Mucosa of descending colon (tissue), 3 donors: ENCODE measurements around the gene RMC1. TPM values are rescaled to one million over a fixed set of nuclear protein-coding genes. Genes with fewer than 3 reads are reported as not detected.

ENCODE experiments used
- ATAC-seq: fragments of 200-7000 bp; cut with Tn5 transposase; one replicate; pipeline ENCODE4 v1.9.1; 2020; ENCODE audit warnings: mild to moderate bottlenecking, moderate library complexity
- DNase-seq, 3 donors: peaks; one replicate each; pipeline ENCODE4 v3.0.0-alpha.2; 2020
- H3K36me3 ChIP-seq: fragments of 200-600 bp; one replicate; pipeline ENCODE4 v1.8.0; 2021; ENCODE audit warnings: low read depth, mild to moderate bottlenecking
- H3K4me1 ChIP-seq: fragments of 200-600 bp; one replicate; pipeline ENCODE4 v1.8.0; 2021; ENCODE audit warnings: low read depth, mild to moderate bottlenecking
- H3K4me3 ChIP-seq: fragments of 200-600 bp; one replicate; pipeline ENCODE4 v1.8.0; 2021; ENCODE audit warnings: mild to moderate bottlenecking
- H3K9me3 ChIP-seq: fragments of 200-600 bp; one replicate; pipeline ENCODE4 v1.8.0; 2021; ENCODE audit warnings: mild to moderate bottlenecking
- intact Hi-C, 2 donors: fragments of 100-400 bp; cut with DNase I in 1 of 2; cut with micrococcal nuclease in 1 of 2; formaldehyde crosslinking; loops; one replicate each; pipeline versions ENCODE4 v1.11.0 to v1.11.1; 2022; cut with DNase I, micrococcal nuclease
- total RNA-seq, 3 donors: library from RNA; stranded (reverse); fragmentation: NEBNext Ultra II Directional in 2 of 3; extraction: Animal tissue kit (Norgen Biotek cat#: 25700) in 2 of 3; gene quantifications; one replicate each; pipeline versions ENCODE4 v1.2.1 to v1.2.4, GENCODE V29; 2021 to 2023
- TF ChIP-seq, protein P1 (sequence below): fragments of 200-600 bp; IDR thresholded peaks from one replicate; pipeline ENCODE4 v1.8.0; 2022; ENCODE audit warnings: antibody characterized with exemption, mild to moderate bottlenecking
- donor health status: DM: no; HTN: no; CAD: no; lungs with moderate emphysema.
- donor health status: DM: no; HTN: no; CAD: no.
- donor health status: DM: no; HTN: yes; CAD: no.

The RMC1 gene
- total RNA-seq, 3 donors from 2014 or later, result 30.4 to 33.5 (median 30.5) TPM

DNA sequence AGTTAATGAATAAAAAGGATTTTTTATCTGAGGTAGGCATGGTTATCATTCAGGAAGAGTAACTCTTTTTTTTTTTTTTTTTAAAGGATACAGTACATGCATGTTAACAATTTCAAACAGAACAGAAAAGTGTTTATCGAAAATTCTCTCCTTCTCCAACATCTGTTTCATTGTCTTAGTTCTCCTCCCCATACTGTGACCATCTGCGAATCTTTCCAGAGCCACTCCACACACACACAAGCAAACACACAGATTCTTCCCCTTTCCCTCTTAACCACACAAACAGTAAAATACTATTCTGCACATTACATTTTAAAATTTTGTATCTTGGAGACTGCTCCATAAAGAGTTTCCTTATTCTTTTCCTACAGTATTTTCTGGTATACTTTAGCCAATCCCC is 45.0 kb downstream of the RMC1 start:
- no peak for DNase-seq
- Histone ChIP-seq H3K4me1 (peaks cover 4% of the 10 kb centered on the region), H3K9me3 (no peaks in the 10 kb centered on the region), H3K4me3 (no peak overlapping the region), H3K36me3 (peaks cover 9% of the 10 kb centered on the region)
- TF ChIP-seq, protein P1, sequence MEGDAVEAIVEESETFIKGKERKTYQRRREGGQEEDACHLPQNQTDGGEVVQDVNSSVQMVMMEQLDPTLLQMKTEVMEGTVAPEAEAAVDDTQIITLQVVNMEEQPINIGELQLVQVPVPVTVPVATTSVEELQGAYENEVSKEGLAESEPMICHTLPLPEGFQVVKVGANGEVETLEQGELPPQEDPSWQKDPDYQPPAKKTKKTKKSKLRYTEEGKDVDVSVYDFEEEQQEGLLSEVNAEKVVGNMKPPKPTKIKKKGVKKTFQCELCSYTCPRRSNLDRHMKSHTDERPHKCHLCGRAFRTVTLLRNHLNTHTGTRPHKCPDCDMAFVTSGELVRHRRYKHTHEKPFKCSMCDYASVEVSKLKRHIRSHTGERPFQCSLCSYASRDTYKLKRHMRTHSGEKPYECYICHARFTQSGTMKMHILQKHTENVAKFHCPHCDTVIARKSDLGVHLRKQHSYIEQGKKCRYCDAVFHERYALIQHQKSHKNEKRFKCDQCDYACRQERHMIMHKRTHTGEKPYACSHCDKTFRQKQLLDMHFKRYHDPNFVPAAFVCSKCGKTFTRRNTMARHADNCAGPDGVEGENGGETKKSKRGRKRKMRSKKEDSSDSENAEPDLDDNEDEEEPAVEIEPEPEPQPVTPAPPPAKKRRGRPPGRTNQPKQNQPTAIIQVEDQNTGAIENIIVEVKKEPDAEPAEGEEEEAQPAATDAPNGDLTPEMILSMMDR, result no peak
- intact Hi-C loops, result no loop called here
- ATAC-seq, result no peak

DNA sequence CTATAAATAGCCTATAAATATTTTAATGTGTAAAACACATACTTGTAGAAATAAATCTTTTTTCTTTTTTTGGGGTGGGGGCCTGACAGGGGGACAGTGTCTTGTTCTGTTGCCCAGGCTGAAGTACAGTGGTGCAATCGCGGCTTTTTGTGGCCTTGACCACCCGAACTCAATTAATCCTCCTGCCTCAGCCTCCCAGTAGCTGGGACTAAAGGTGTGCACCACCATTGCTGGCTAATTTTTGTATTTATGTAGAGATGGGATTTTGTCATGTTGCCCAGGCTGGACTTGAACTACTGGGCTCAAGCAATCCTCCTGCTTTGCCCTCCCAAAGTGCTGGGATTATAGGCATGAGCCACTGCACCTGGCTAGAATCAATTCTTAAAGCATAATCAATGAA is 45.4 kb downstream of the RMC1 start:
- no peak for DNase-seq

DNA sequence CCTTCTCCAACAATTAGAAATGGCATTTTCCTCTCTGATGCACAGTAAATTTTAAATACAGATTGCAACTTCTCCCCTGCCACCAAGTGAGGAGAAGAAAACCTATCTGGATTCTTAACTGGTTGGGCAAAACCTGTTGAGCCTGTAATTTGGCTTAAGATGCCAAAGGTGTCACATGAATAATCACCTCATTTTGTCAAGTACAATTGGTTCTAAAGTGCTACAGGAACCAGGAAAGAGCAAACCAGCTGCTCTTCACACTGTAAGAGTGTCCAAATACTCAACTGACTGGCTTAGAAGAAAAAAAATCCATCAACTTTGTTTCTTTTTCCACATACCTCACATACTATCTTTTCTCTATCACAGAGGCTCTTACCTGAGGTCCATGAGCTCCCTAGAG is 47.6 kb downstream of the RMC1 start:
- no peak overlapping the region for H3K4me3 ChIP-seq
- H3K4me1 ChIP-seq, result peaks cover 4% of the 10 kb centered on the region
- TF ChIP-seq, protein P1, result no peak
- H3K9me3 ChIP-seq, result no peaks in the 10 kb centered on the region
- H3K36me3 ChIP-seq, result peaks cover 18% of the 10 kb centered on the region
- ATAC-seq, result no peak
- DNase-seq, result no peak
- intact Hi-C loops, result no loop called here

More for the DNA sequence above, 45.4 kb downstream of the RMC1 start:
- Histone ChIP-seq H3K4me3 (no peak overlapping the region), H3K36me3 (peaks cover 11% of the 10 kb centered on the region), H3K9me3 (no peaks in the 10 kb centered on the region), H3K4me1 (peaks cover 4% of the 10 kb centered on the region)
- intact Hi-C loops, result no loop called here
- ATAC-seq, result no peak
- TF ChIP-seq, protein P1, result no peak

DNA sequence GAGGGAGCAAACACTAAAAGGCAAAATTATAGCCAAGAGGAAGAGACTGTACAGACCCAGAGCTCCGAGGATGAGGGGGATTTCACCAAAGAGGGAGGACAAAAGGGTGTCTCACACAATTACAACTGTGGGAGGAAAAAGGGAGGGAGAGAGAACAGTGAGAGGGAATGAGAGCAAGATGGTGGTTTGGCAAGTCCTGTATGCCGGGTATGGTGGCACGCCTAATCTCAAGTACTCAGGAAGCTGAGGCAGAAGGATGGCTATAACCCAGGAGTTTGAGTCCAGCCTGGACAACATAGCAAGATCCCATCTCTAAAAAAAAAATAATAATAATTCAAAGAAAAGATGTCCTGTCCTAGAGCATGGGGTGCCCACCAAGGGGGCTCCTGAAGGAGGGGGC is 48.7 kb downstream of the RMC1 start:
- no peaks in the 10 kb centered on the region for H3K9me3 ChIP-seq
- ATAC-seq, result no peak
- H3K4me1 ChIP-seq, result peaks cover 4% of the 10 kb centered on the region
- H3K36me3 ChIP-seq, result peaks cover 18% of the 10 kb centered on the region
- H3K4me3 ChIP-seq, result no peak overlapping the region
- DNase-seq, result no peak
- TF ChIP-seq, protein P1, result no peak
- intact Hi-C loops, result no loop called here

DNA sequence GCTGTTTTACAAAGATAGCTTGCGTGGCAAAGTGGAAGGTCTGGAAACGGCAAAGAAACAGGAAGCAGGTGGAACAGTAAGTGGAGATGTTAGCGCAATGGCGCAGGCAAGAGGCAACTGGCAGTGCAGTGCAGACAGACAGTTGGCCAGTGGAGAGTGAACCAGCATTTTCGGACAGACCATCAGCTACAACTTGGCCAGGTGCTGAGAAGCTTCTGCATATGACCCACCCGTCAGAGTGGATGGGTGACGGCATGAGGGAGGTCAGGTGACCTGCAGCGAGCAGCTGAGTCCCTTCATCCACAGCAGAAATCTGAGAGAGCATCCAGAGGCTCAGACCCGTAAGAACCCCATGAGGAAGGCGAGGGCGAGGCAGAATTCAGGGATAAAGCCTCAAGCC is 49.2 kb downstream of the RMC1 start:
- no peak overlapping the region for H3K4me3 ChIP-seq
- DNase-seq, result no peak
- intact Hi-C loops, result no loop called here
- H3K36me3 ChIP-seq, result peaks cover 18% of the 10 kb centered on the region
- H3K4me1 ChIP-seq, result peaks cover 4% of the 10 kb centered on the region
- TF ChIP-seq, protein P1, result no peak
- ATAC-seq, result no peak
- H3K9me3 ChIP-seq, result no peaks in the 10 kb centered on the region

DNA sequence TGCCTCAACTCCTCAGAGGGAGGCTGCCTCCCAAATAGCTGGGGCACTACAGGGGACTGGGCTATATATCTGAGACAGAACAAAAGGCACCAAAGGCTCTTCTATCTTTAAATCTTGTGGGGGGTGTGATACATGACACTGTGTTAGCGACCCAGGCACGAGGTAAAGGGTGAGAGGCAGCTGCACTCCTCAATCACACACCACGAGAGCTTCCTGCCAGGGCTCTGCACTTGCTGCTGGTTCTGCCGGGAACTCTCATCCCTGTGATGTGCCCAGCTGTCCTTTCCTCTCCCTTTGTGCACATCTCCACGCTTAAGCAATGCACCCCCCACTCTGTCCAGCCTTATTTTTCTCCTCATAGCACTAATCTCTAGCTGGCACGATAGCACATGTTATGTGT is 50.6 kb downstream of the RMC1 start:
- H3K36me3 ChIP-seq, result peaks cover 18% of the 10 kb centered on the region
- intact Hi-C loops, result no loop called here
- no peaks in the 10 kb centered on the region for H3K4me1 ChIP-seq
- TF ChIP-seq, protein P1, result no peak
- no peak overlapping the region for H3K4me3 ChIP-seq
- DNase-seq (no peak), ATAC-seq (no peak)
- no peaks in the 10 kb centered on the region for H3K9me3 ChIP-seq
